HCT116 (cell line): Measurements from ENCODE around the gene STRIT1. TPM values are rescaled to one million over a fixed set of nuclear protein-coding genes. Genes with fewer than 3 reads are reported as not detected.

Experiments
- ATAC-seq: fragments of 200-7000 bp; cut with Tn5 transposase; 2 replicates; pipeline ENCODE4 v1.9.1; 2020; ENCODE audit warnings: mild to moderate bottlenecking, moderate library complexity
- BruUV-seq: library from RNA; stranded (reverse); fragments of 400-500 nt; replicated peaks from 2 replicates; lab custom pipeline; 2021; lab: Mats Ljungman, UMichigan
- CTCF ChIA-PET: fragments of 300-600 bp; sonication (Branson Sonifier 250); formaldehyde crosslinking; loops from one replicate; lab custom pipeline; 2021; ENCODE audit warnings: antibody characterized with exemption; lab: Charles Lee
- POLR2A ChIA-PET: fragments of 300-600, 350-600 bp; sonication (Branson Sonifier 250); formaldehyde crosslinking; loops from one replicate; lab custom pipeline; 2021; ENCODE audit warnings: antibody characterized with exemption; lab: Charles Lee
- RAD21 ChIA-PET, 2 experiments: fragments of 300-600 bp; sonication (Branson Sonifier 250); formaldehyde crosslinking; loops; one replicate each; lab custom pipeline; 2023; ENCODE audit warnings: low total read pairs in 2 of 2; ENCODE audit not compliant: uncharacterized antibody in 2 of 2, unreplicated experiment in 2 of 2, low non-redundant PET in 1 of 2; lab: Charles Lee
- DNase-seq: peaks from one replicate; pipeline ENCODE4 v3.0.0-alpha.2; 2010; ENCODE audit warnings: low read depth, low spot score
- H2AFZ ChIP-seq: fragments of 200-600 bp; shearing (Covaris generic), sonication (generic); 2 replicates; pipeline ENCODE4 v1.6.1; 2017; ENCODE audit warnings: low read depth, mixed run types, mixed read lengths, antibody characterized with exemption, low read length; ENCODE audit not compliant: poor library complexity, severe bottlenecking
- H3K27ac ChIP-seq: 2 replicates; pipeline ENCODE4 v1.5.1; 2012; ENCODE audit warnings: low read depth, low read length
- H3K27me3 ChIP-seq: fragments of 200-600 bp; sonication (generic); 2 replicates; pipeline ENCODE4 v1.6.1; 2016; ENCODE audit warnings: mixed run types, low read length, mixed read lengths; ENCODE audit not compliant: insufficient read depth
- H3K36me3 ChIP-seq, 2 experiments: fragments of 200-500 bp in 1 of 2; fragments of 200-600 bp in 1 of 2; sonication (Bioruptor generic) in 1 of 2; sonication (generic) in 1 of 2; 2 replicates each; pipeline versions ENCODE4 v1.5.1 to v1.6.1; 2014 to 2016; ENCODE audit warnings: low read length in 2 of 2, inconsistent platforms in 1 of 2, mixed read lengths in 1 of 2, mixed run types in 1 of 2; ENCODE audit not compliant: insufficient read depth in 2 of 2, control insufficient read depth in 1 of 2
- H3K4me1 ChIP-seq, 2 experiments: fragments of 200-600 bp in 1 of 2; sonication (generic) in 1 of 2; 2 replicates each; pipeline versions ENCODE4 v1.5.1 to v1.6.1; 2012 to 2017; ENCODE audit warnings: low read length in 2 of 2, inconsistent platforms in 1 of 2, mild to moderate bottlenecking in 1 of 2, mixed read lengths in 1 of 2, mixed run types in 1 of 2, moderate library complexity in 1 of 2; ENCODE audit not compliant: insufficient read depth in 2 of 2, control insufficient read depth in 1 of 2
- H3K4me2 ChIP-seq: fragments of 200-600 bp; sonication (generic); 2 replicates; pipeline ENCODE4 v1.6.1; 2017; ENCODE audit warnings: mixed run types, low read length, mixed read lengths
- H3K4me3 ChIP-seq, 2 experiments: fragments of 200-600 bp in 1 of 2; sonication (generic) in 1 of 2; replicated peaks in 1 of 2; 2 replicates each; pipeline ENCODE4 v1.5.1; 2011 to 2016; ENCODE audit warnings: low read length in 2 of 2, control low read depth in 1 of 2, low read depth in 1 of 2, mild to moderate bottlenecking in 1 of 2, mixed read lengths in 1 of 2, mixed run types in 1 of 2
- H3K79me2 ChIP-seq: fragments of 200-600 bp; sonication (generic); 2 replicates; pipeline ENCODE4 v1.6.1; 2017; ENCODE audit warnings: mild to moderate bottlenecking, mixed run types, low read length, moderate library complexity, mixed read lengths; ENCODE audit not compliant: insufficient read depth
- H3K9ac ChIP-seq: fragments of 200-600 bp; sonication (generic); 2 replicates; pipeline ENCODE4 v1.6.1; 2016; ENCODE audit warnings: low read length, mixed read lengths
- H3K9me2 ChIP-seq: fragments of 200-600 bp; sonication (generic), shearing (Covaris generic); 2 replicates; pipeline ENCODE4 v1.6.1; 2017; ENCODE audit warnings: mixed run types, mild to moderate bottlenecking, moderate library complexity; ENCODE audit not compliant: insufficient read depth
- H3K9me3 ChIP-seq, 2 experiments: fragments of 200-500 bp in 1 of 2; fragments of 200-600 bp in 1 of 2; sonication (Bioruptor generic) in 1 of 2; sonication (generic) in 1 of 2; 2 replicates each; pipeline ENCODE4 v1.6.1; 2014 to 2017; ENCODE audit warnings: low read length in 2 of 2, mixed read lengths in 2 of 2, inconsistent platforms in 1 of 2, low read depth in 1 of 2, mild to moderate bottlenecking in 1 of 2, mixed run types in 1 of 2, moderate library complexity in 1 of 2; ENCODE audit not compliant: control insufficient read depth in 1 of 2, insufficient read depth in 1 of 2
- H4K20me1 ChIP-seq: fragments of 200-600 bp; sonication (generic), shearing (Covaris generic); 2 replicates; pipeline ENCODE4 v1.6.1; 2017; ENCODE audit warnings: mixed run types, mild to moderate bottlenecking, moderate library complexity; ENCODE audit not compliant: insufficient read depth
- EGR1 ChIP-seq: IDR thresholded peaks from 2 replicates; pipeline ENCODE4 v1.6.1; 2012; ENCODE audit warnings: low read depth
- EZH2phosphoT487 ChIP-seq: fragments of 200-600 bp; IDR thresholded peaks from 2 replicates; pipeline ENCODE4 v1.6.1; 2018; ENCODE audit warnings: antibody characterized with exemption, borderline replicate concordance
- FOSL1 ChIP-seq: IDR thresholded peaks from 2 replicates; pipeline ENCODE4 v1.6.1; 2012; ENCODE audit warnings: low read depth
- POLR2A ChIP-seq: IDR thresholded peaks from 2 replicates; pipeline ENCODE4 v1.7.0; 2011; ENCODE audit warnings: borderline replicate concordance; ENCODE audit not compliant: insufficient read depth, insufficient read length; ENCODE audit errors: extremely low read depth
- TCF7L2 ChIP-seq: IDR thresholded peaks from 2 replicates; pipeline ENCODE4 v1.7.0; 2011; ENCODE audit warnings: borderline replicate concordance, inconsistent platforms; ENCODE audit not compliant: insufficient read depth, insufficient read length; ENCODE audit errors: extremely low read depth
- YY1 ChIP-seq: IDR thresholded peaks from 2 replicates; pipeline ENCODE4 v1.6.1; 2011; ENCODE audit warnings: low read length, low read depth, moderate library complexity, mild to moderate bottlenecking; ENCODE audit not compliant: insufficient replicate concordance; ENCODE audit errors: extremely low read depth
- ZFX ChIP-seq: fragments of 450-650 bp; IDR thresholded peaks from 2 replicates; pipeline ENCODE4 v1.6.1; 2017
- ZNF274 ChIP-seq: fragments of 200-500 bp; sonication (Bioruptor generic); IDR thresholded peaks from 2 replicates; pipeline ENCODE4 v1.6.1; 2014; ENCODE audit warnings: mild to moderate bottlenecking, low read depth, low read length, inconsistent platforms
- intact Hi-C: fragments of 100-400 bp; cut with micrococcal nuclease; formaldehyde crosslinking; loops from 2 replicates; pipeline ENCODE4 v1.10.0; 2022
- total RNA-seq: library from RNA; stranded (reverse); gene quantifications from one replicate; pipeline ENCODE4 v1.2.1, GENCODE V29; 2021; ENCODE audit not compliant: unreplicated experiment
- TF ChIP-seq, protein P1 (sequence below): IDR thresholded peaks from 2 replicates; pipeline ENCODE4 v1.6.1; 2012
- TF ChIP-seq, protein P2 (sequence below): IDR thresholded peaks from 2 replicates; pipeline ENCODE4 v1.6.1; 2012; ENCODE audit warnings: low read depth

Gene STRIT1
- total RNA-seq, 1 experiment from 2014 or later: not detected

DNA sequence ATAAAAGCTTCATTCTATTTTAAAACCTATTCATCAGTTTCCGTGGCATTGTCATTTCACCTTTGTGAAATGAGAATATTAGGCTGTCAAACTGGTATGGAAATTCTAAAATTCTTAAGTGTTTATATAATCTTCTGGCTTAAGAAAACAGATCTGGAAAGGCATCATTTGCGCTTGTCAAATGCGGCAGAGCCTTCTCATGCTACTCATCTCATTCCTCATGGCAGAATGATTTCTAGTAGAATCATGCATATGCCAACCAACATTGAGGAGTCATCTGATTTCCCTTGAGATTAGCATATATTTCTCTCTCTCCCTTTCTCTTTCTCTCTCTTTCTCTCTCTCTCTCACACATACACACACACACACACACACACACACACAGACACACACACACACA is 48.8 kb downstream of the STRIT1 start:
- Histone ChIP-seq H3K4me3 (no peak overlapping the region), H3K27me3 (no peaks in the 10 kb centered on the region), H3K27ac (no peak overlapping the region), H3K9me2 (no peaks in the 10 kb centered on the region), H3K36me3 (no peaks in the 10 kb centered on the region), H3K9me3 (no peaks in the 10 kb centered on the region), H3K4me2 (no peak overlapping the region), H3K4me1 (no peaks in the 10 kb centered on the region), H2AFZ (no peak overlapping the region), H3K9ac (no peak overlapping the region), H4K20me1 (no peaks in the 10 kb centered on the region), H3K79me2 (no peaks in the 10 kb centered on the region)
- BruUV-seq: no TSS peak
- ChIA-PET POLR2A (no interaction called here), RAD21 (no interaction called here), CTCF (no interaction called here)
- intact Hi-C loops: no loop called here
- no peak for ATAC-seq
- no peak for DNase-seq
- no peak for TF ChIP-seq YY1
- TF ChIP-seq POLR2A: no peak

- ChIA-PET RAD21 (no interaction called here), POLR2A (no interaction called here)
- no TSS peak for BruUV-seq
Observed at GRCh38 chr3:155244216-155244615, 49.3 kb downstream of the STRIT1 start.

GRCh38 chr3:155243512-155243921 is 50.0 kb downstream of the STRIT1 start:
- ChIA-PET CTCF (no interaction called here), RAD21 (no interaction called here), POLR2A (no interaction called here)
- H3K9me2 ChIP-seq: no peaks in the 10 kb centered on the region
- no peaks in the 10 kb centered on the region for H3K4me1 ChIP-seq
- DNase-seq: no peak
- H3K4me2 ChIP-seq: no peak overlapping the region
- no peaks in the 10 kb centered on the region for H3K36me3 ChIP-seq
- H3K9ac ChIP-seq: no peak overlapping the region
- no peaks in the 10 kb centered on the region for H3K79me2 ChIP-seq
- no peak overlapping the region for H3K27ac ChIP-seq
- ATAC-seq: no peak
- no peaks in the 10 kb centered on the region for H4K20me1 ChIP-seq
- no peak overlapping the region for H3K4me3 ChIP-seq
- H3K9me3 ChIP-seq: no peaks in the 10 kb centered on the region
- no TSS peak for BruUV-seq
- intact Hi-C loops: no loop called here
- H3K27me3 ChIP-seq: no peaks in the 10 kb centered on the region
- no peak overlapping the region for H2AFZ ChIP-seq
- TF ChIP-seq POLR2A (no peak), EGR1 (no peak), YY1 (no peak), ZNF274 (no peak), EZH2phosphoT487 (no peak), FOSL1 (no peak), ZFX (no peak)
- TF ChIP-seq, protein P1, sequence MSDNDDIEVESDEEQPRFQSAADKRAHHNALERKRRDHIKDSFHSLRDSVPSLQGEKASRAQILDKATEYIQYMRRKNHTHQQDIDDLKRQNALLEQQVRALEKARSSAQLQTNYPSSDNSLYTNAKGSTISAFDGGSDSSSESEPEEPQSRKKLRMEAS: no peak
- TF ChIP-seq, protein P2, sequence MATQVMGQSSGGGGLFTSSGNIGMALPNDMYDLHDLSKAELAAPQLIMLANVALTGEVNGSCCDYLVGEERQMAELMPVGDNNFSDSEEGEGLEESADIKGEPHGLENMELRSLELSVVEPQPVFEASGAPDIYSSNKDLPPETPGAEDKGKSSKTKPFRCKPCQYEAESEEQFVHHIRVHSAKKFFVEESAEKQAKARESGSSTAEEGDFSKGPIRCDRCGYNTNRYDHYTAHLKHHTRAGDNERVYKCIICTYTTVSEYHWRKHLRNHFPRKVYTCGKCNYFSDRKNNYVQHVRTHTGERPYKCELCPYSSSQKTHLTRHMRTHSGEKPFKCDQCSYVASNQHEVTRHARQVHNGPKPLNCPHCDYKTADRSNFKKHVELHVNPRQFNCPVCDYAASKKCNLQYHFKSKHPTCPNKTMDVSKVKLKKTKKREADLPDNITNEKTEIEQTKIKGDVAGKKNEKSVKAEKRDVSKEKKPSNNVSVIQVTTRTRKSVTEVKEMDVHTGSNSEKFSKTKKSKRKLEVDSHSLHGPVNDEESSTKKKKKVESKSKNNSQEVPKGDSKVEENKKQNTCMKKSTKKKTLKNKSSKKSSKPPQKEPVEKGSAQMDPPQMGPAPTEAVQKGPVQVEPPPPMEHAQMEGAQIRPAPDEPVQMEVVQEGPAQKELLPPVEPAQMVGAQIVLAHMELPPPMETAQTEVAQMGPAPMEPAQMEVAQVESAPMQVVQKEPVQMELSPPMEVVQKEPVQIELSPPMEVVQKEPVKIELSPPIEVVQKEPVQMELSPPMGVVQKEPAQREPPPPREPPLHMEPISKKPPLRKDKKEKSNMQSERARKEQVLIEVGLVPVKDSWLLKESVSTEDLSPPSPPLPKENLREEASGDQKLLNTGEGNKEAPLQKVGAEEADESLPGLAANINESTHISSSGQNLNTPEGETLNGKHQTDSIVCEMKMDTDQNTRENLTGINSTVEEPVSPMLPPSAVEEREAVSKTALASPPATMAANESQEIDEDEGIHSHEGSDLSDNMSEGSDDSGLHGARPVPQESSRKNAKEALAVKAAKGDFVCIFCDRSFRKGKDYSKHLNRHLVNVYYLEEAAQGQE: no peak

More at GRCh38 chr3:155244216-155244615, 49.3 kb downstream of the STRIT1 start:
- Histone ChIP-seq H4K20me1 (no peaks in the 10 kb centered on the region), H3K36me3 (no peaks in the 10 kb centered on the region), H3K4me1 (no peaks in the 10 kb centered on the region), H2AFZ (no peak overlapping the region), H3K9ac (no peak overlapping the region), H3K27me3 (no peaks in the 10 kb centered on the region), H3K4me3 (no peak overlapping the region), H3K9me2 (no peaks in the 10 kb centered on the region), H3K4me2 (no peak overlapping the region), H3K79me2 (no peaks in the 10 kb centered on the region), H3K9me3 (no peaks in the 10 kb centered on the region), H3K27ac (no peak overlapping the region)
- ATAC-seq (no peak), DNase-seq (no peak)
- TF ChIP-seq EGR1: no peak
- TF ChIP-seq TCF7L2: no peak
- intact Hi-C loops: no loop called here
- CTCF ChIA-PET: no interaction called here
